GM12801 (cell line): ENCODE results near the gene EHMT1.

Experiments used
- TF ChIP-seq, protein P1 (sequence below): IDR thresholded peaks from one replicate; pipeline ENCODE4 v1.5.1; 2011; ENCODE audit warnings: control low read depth; ENCODE audit not compliant: insufficient read length; ENCODE audit errors: extremely low read depth

The EHMT1 gene

GRCh38 chr9:137851516-137852267 is 232.9 kb downstream of the EHMT1 start:
- TF ChIP-seq, protein P1, sequence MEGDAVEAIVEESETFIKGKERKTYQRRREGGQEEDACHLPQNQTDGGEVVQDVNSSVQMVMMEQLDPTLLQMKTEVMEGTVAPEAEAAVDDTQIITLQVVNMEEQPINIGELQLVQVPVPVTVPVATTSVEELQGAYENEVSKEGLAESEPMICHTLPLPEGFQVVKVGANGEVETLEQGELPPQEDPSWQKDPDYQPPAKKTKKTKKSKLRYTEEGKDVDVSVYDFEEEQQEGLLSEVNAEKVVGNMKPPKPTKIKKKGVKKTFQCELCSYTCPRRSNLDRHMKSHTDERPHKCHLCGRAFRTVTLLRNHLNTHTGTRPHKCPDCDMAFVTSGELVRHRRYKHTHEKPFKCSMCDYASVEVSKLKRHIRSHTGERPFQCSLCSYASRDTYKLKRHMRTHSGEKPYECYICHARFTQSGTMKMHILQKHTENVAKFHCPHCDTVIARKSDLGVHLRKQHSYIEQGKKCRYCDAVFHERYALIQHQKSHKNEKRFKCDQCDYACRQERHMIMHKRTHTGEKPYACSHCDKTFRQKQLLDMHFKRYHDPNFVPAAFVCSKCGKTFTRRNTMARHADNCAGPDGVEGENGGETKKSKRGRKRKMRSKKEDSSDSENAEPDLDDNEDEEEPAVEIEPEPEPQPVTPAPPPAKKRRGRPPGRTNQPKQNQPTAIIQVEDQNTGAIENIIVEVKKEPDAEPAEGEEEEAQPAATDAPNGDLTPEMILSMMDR, result no peak

GRCh38 chr9:137853392-137853995 is 234.7 kb downstream of the EHMT1 start:
- TF ChIP-seq, protein P1, result no peak

- TF ChIP-seq, protein P1, result no peak
Observed at GRCh38 chr9:137860361-137860760, 241.6 kb downstream of the EHMT1 start.

DNA sequence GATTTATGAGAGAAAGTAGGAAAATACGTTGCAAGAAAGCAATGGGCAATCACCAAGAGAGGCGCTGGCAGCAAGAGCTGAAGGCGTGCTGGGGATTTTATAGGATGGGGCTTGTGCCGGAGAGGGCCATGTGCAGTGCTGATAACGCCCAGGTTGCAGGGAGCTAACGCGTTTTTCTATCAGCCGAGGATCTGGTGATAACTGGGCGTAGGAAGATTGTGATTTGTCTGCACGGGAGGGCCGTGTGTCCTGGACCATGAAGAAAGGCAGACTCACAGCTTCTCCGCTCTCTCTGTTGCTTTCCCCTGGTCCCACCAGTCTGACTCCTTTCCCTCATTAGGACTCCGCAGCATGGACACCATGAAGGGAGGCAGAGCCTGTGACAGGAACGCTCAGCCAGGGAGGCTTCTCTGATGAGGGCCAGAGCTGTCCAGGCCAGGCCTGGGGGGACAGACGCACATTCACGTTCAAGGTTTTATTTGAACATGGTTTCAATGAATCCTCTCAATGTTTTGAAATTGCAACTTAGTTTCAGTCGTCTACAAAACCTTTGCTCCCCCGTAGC is 246.9 kb downstream of the EHMT1 start:
- TF ChIP-seq, protein P1, result no peak

DNA sequence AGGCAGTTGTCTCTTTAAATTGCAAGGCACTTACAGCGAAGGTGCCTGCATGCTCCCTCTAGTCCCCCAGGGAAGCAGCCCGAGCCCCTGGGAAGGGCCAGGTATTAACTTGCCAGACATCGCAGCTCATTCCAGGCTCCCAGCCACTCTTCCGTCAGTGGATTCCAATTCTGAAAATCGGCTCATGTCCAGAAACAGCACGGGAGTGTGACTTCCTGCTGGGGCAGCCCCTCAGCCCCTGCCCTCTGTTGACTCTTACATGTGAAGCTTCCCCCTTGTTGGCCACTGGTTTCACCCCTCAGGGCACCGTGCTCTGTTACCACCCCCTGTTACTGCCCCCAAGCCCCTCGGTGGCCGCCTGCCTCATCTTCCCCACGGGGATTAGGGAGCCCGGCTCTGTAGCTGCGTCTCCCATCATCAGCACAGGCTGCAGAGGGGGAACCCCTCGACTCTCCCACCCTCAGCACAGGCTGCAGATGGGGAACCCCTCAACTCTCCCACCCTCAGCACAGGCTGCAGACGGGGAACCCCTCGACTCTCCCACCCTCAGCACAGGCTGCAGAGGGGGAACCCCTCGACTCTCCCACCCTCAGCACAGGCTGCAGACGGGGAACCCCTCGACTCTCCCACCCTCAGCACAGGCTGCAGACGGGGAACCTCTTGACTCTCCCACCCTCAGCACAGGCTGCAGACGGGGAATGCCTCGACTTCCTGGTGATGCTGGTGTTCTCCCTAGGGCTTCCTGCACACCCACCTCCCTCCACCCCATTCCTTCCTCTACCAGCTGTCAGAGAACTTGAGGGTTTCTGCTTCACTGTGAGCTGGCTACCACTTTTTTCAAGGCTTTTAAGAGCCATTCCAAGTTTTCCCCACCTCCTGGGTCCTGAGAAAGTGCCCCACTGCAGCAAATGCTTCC is 247.7 kb downstream of the EHMT1 start:
- TF ChIP-seq, protein P1, result no peak

- TF ChIP-seq, protein P1, result no peak
Observed at GRCh38 chr9:137870432-137870831, 251.6 kb downstream of the EHMT1 start.

DNA sequence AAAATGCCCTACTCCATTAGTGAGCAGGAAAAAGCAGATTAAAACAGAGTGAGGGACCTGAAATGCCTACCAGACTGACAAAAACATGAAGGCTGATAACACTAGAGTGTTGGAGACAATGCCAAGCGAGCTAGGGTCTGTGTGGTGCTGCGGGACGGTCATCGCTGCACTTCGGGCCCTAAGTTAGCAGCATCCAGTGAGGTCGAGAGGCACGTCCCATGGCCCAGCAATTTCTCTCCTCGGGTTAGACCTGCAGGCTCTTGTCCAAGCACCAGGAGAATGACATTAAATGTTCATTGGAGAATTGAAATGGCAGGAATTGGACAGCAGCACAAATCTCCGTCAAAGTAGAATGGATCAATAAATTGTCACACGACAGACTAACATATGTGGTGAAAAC is 253.5 kb downstream of the EHMT1 start:
- TF ChIP-seq, protein P1, result no peak
